Ammon's horn (tissue), 1 donor: ENCODE results near the gene NUTM2E.
"Not testable (repeated sequence)": the region's sequence is repeated elsewhere in the genome, so short reads cannot be mapped to it uniquely, and the experiment has no call there.

Experiments
- DNase-seq: peaks from one replicate; pipeline ENCODE4 v3.0.0-alpha.2; 2016; ENCODE audit warnings: low spot score

NUTM2E gene, protein sequence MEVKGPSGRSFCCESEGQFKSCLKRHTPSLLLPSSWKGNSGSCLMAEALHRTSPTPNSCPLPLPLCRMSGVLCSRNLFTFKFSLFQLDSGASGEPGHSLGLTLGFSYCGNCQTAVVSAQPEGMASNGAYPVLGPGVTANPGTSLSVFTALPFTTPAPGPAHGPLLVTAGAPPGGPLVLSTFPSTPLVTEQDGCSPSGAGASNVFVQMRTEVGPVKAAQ (N-terminal part only)

DNA sequence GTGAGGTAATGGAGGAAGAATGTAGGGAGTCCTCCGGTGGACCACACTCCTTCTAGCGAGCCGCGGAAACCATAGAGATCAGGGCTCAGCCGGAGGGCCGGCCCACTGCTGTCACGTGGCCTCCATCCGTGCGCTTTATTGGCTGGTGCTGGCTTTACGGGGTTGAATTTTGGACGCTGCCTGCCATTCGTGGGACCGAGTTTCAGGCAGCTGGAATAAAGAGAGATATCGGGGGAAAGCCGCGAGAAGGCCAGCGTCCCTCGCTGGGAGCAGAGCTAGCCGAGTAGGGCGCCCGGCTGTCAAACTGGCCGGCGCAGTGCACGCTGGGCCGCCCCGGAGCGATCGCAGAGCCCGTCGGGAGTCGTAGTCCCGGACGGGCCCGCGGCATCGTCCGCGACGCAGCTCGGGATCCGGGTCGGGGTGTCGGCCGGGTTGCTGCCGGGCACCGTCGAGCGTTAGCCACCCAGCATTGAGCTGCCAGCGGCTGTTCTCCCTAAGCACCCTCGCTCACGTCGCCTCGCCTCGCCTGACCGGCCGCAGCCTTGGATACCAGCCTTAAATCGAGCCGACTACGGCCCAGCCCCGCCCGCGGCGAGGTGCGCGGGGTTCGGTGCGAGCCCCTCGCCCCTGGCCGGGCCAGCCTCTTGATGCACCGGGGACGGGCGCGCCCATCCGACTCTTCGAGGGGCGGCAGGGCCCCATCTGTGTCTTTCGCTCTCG is at the start of gene NUTM2E:
Gene NUTM2E (plus strand): TSS at position 244 of the 720 bp plus-strand sequence. CDS start 15,002 bp downstream, outside the sequence.
- peak; percentile 74 for DNase-seq

DNA sequence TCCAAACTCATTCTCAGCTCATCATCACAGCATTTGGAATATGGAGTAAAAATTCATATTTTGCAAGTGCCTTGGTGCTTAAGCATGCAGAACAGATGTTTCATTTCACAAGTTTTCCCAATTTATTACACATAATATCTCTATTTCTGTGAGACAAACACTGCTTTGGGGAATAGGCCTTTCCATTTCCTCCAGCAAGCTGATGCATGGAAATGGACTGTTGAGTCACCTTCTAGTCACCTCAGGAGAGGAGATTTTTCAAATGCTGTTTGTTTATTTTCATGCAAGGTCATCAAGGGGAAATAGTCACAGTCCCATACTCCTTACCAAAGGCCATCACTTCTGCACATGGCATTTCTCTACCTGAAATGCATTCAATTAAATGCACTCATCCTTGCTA is 48.5 kb upstream of the NUTM2E start:
- DNase-seq, result not testable (repeated sequence)

DNA sequence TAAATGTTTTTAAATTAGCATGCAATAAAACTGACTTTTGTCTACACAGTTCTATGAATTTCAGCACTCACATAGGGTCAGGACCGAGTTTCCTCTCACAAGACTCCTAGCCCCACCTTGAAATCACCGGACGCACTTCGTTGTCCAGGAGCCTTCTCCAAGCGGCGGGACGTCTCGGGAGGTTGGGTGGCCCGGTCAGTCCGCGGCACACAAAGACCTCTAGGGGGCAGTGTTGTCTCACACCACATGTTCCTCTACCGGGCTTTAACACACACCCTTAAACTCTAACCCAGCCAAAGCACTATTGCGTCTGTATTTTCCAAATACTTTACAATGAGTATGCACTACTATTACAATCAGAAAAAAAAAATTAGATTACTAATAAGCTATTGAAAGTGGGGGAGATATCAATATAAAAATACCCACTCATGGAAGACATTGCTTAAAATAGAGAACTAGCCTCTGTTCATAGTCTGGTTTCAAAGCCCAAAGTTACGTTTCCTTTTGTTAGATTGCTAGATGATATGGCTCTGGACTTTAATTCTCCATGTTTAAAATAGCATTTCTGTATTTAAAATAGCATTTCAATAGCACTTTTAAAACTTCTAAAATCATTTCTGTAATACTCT is 47.1 kb upstream of the NUTM2E start:
- peak; percentile 74 for DNase-seq

DNA sequence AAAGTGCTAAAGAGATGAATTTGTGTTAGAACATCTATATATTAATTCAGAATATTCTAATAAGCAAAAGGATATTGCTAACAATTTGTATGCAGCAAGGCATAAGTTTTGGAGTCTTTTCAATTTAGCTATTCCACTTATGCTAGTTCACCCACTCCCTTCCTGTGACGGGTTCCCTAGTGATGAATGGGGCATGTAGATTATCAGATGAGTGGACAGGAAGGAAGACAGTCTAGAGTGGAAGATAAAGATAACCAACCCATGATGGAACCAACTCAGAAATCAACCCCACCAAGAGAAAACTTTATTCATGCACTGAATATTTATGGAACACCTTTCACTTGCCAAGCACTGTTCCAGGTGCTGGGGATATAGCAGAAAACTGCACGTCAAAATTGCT is 46.5 kb upstream of the NUTM2E start:
- not testable (repeated sequence) for DNase-seq

DNA sequence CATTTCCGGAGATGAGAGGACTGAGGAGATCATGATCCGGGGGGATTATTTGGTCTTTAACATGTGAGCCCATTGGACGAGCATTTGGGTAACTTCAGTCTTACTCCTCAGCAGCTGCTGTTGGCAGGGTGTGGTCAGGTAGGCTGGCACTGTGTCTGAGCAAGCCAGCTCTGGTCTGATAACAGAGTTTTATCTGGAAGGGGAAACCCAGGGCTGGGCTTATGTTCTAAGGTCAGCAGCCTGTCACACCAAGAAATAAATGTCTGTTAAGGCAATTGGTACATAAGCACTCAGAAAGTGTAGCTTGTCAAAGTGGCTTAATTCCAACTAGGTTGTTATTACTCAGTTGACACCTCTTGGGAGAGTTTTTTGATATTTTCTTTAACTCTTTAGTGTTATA is 45.0 kb upstream of the NUTM2E start:
- not testable (repeated sequence) for DNase-seq

DNA sequence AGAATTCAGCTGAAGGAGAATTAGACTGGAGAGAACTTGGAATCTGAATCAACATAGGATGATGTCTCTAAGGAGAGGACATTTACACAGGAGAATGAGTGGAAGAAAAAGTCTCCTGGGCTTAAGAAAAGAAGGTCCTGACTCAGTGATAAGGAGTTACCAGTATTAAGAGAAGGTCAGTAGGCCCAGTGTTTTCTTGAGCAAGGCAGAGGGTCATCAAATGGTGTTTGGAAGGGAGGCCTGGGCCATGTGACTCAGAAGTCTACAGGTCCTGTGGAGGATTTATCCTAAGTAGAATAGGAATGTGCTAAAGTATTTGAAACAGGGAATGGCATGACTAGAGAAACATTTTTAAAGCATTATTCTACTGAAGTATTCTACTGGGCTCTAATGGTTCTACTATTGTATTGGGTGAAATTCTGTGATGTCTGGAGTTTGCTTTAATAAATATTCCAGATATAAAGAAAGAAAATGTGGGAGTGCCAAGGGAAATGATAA is 39.0 kb upstream of the NUTM2E start:
- DNase-seq, result not testable (repeated sequence)

DNA sequence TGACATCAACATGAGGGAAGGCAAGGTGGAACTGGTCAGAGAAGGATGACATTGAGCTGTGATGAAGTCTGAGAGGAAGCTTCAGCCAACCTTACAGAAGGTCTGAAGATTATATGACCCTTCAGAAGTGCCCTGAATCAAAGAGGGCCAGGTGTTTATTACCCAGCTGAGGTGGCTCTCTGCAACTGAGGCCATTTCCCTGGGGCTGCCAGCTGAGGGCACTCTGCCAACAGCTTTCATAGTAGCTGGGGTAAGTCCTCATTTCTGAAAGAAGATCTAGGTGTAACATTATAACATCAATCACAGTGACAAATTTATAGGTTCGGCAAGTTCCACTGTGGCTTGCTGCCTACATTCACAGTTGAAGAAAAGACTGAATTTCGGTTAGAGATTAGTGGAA is 37.2 kb upstream of the NUTM2E start:
- not testable (repeated sequence) for DNase-seq

DNA sequence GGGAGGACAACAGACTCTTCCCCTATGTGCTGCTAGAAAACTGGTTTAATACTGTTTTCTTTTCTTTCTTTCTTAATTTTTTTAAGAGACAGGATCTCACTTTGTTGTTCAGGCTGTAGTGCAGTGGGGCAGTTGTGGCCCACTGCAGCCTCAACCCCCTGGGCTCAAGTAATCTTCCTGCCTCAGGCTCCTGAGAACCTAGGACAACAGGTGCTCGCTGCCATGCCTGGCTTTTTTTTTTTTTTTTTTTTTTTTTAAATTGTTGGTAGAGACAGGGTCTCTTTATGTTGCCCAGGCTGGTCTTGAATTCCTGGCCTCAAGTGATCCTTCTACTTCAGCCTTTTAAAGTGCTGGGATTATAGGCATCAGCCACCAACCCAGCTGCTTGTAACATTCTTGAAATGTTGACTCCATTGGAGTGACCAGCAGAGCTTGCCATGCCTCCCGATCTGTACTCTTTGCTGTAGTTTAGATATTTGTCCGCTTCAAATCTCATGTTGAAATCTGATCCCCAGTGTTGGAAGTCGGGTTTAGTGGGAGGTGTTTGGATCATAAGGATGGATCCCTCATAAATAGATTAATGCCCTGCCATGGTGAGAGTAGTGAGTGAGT is 34.5 kb upstream of the NUTM2E start:
- DNase-seq, result not testable (repeated sequence)

DNA sequence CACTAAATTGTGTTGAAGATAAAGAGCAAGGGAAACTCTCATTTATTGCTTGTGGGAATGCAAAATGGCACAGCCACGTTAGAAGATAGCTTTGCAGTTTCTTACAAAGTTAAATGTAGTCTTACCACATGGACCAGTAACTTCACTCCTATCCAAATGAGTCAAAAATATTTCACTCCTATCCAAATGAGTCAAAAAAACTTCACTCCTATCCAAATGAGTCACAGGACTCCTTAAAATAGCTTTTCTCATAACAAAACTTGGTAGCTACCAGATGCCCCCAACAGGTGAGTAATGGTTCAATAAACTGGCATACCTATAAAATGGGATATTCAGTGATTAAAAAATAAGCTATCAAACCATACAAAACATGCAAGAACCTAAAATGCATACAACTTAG is 27.2 kb upstream of the NUTM2E start:
- DNase-seq, result not testable (repeated sequence)

DNA sequence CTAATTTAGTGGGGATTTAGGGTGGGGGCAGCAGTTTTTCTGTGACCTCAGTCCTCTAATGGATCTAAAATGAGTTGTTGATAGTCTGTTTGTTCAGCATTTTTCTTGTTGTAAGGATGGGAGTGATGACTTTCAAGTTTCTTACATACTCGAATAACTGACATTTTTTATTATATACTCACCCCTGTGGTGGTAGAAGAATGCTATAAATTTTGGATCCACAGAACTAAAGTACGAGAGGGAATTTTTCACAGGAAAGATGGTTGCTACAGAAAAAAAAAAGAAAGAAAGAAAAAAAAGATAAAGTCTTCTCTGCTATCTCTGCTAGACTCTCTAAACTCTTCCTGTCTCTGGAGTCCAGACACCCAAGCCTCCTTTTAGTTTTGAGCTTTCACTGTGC is 20.7 kb upstream of the NUTM2E start:
- DNase-seq, result not testable (repeated sequence)

DNA sequence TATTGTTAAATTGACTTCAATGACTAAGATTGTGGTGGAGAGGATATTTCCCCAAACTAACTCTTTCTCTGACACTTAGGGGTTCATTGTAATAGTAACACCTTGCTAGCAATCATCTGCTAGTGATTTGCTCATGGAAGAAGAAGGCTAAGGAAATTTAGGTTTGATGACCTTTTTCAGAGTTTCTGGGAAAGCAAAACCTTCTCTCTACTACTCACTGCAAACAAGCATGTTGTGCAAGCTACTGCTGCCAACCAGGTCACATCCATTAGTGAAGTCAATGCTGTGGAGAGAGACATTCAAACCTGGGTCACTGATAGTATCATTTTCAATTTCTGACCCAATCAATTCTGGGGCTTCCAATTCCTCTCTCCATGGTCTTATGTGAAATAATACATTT is 14.6 kb upstream of the NUTM2E start:
- not testable (repeated sequence) for DNase-seq

DNA sequence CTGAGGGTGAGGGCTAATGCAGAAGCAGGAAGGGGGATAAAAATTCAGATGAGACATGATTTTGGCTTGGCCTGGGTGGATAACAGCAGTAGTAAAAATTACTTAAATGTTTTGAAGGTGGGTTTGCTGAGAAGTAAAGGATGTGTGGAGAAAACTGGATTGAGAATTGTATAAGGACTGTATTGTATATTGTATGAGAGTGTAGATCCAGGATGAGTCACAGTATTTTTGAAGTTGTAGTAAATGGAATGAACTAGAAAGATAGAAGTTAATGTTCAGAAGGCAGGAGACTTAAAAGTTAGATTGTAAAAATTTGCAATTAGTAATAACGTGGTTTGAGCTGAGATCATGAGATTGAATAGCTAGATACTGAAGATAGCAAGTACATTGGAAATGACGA is 10.2 kb upstream of the NUTM2E start:
- not testable (repeated sequence) for DNase-seq

DNA sequence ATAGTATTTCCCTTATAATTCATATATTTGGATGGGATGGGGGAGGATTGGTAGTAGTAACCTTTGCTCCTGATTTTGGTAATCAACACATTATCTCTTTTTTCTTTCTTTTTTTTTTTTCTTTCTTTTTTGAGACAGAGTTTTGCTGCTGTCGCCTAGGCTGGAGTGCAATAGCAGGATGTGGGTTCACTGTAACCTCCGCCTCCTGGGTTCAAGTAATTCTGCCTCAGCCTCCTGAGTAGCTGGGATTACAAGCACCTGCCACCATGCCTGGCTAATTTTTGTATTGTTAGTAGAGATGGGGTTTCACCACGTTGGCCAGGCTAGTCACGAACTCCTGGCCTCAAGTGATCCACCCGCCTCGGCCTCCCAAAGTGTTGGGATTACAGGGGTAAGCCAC is 3.2 kb upstream of the NUTM2E start:
- not testable (repeated sequence) for DNase-seq

DNA sequence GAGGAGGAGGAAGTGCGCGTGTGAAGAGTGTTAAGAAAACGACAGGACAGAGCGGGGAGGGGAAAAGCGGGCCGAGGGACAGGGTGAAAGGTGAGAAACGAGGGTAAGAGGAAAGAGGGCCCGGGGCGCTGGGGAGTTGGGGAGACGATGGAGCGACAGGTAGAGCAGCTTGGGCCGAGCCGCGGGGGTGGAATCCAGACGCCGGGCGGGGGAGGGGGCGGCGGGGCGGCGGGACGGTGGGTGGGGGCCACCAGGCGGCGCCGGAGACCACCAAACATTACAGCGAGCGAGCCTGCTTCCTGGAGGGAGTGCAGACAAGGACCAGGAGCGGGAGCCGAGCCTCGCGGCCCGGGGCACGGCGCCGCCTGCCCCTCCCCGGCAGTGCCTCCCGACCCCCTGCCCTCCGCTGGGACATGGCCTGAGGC is 940 bp upstream of the NUTM2E start:
- not testable (repeated sequence) for DNase-seq

DNA sequence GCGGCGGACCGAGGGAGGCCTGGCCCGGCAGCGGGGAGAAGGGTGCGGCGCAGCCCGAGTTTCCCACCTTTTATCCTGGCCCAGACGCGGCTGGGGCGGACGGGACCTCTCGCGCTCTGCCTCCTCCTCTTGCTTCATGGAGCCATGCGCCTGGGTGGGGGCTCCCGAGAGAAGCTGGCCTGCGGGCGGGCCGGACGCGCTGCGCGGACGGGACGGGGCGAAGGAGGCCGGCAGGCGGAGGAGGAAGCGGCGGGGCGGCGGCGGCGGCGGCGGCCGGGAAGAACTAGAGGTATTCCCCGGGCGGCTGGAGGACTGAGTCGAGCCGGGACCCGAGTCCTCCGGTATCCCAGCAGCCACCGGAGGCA is 426 bp upstream of the NUTM2E start:
- not testable (repeated sequence) for DNase-seq

DNA sequence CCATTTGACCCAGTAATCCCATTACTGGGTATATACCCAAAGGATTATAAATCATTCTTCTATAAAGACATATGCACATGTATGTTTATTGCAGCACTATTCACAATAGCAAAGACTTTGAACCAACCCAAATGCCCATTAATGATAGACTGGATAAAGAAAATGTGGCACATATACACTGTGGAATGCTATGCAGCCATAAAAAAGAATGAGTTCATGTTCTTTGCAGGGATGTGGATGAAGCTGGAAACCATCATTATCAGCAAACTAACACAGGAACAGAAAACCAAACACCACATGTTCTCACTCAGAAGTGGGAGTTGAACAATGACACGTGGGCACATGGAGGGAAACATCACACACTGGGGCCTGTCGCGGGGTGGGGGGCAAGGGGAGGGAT is 7.3 kb downstream of the NUTM2E start:
- DNase-seq, result not testable (repeated sequence)

DNA sequence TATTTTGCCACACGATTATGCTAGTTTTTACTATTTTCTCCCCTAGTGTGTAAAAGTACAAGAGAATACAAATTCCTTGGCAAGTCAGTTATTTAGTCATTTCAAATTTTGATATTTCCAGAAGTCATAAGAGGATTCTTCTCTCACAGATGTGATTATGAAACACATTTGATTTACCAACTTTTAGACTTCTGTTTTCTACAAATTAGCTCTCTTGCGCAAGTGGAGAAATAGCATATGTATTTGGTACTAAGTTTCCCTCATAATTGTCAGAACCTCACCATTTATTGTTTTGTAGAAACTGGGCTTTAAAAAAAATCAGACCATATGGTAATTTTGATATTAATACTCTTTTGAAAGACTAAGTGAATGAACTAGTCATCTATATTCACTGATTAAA is 9.4 kb downstream of the NUTM2E start:
- DNase-seq, result not testable (repeated sequence)

DNA sequence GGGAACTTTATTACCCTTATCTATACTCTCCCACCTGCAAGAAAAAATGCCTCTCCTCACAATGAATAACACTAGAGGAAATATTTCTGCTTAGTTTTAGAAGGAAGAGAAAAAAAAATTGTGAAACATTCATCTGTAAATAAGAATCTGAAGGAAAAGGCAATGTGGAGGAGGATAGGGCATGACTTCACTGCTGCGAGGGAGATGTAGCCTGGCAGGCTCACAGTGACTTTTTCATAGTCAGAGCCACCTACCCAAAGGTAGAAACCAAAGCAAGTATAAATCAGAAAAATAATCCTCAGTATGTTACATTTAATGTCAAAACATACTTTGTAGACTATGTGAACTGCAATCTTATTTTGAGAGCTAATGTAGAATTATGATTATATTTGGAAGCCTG is 10.4 kb downstream of the NUTM2E start:
- not testable (repeated sequence) for DNase-seq

DNA sequence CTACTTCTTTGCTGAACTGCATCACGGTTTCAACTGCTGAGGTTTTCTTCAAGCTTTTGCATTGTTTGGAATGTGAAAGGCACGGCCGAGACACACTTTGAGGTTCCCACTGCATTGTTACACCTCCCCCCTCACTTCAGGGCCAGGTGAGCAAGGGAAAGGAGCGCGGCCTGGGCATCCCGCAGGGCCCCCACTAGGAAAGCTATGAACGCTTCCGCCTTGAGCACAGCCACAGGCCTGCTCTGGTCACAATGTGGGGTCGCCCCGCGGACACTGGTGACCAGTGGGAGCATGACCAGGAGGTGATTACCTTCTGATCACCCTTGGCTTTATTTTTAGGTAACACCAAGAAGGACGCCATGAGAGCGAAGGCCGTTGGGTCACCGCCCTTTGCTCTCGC is 11.9 kb downstream of the NUTM2E start:
- not testable (repeated sequence) for DNase-seq

DNA sequence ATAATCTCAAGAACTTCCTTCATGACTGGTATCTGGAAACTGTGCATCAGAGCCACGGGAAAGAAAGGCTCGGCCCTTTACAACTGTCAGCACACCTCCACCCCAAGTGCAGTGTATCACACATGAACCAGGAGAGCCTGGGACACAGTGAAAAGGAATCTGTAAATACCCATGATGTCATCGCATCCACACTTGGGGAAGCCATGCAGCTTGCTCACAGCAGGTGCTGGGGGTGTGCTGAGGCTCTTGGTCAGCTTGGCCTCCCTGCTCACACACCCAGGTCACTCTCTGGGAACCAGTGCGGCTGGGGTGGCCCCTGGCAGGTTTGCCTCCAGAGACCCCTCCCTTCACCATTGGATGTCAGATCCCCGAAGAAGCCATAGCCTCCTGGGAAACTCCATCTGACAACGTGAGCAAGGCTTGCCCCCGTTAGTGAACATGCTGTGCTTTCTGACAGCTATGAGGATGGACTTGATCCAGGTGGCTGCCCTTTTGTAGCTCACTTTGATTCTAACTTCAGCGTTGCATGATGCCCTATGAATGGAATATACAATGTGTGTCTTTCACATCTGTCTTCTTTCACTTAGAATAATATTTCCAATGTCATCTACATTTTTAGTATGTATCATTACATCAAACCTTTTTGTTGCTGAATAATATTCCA is 26.8 kb downstream of the NUTM2E start:
- not testable (repeated sequence) for DNase-seq

DNA sequence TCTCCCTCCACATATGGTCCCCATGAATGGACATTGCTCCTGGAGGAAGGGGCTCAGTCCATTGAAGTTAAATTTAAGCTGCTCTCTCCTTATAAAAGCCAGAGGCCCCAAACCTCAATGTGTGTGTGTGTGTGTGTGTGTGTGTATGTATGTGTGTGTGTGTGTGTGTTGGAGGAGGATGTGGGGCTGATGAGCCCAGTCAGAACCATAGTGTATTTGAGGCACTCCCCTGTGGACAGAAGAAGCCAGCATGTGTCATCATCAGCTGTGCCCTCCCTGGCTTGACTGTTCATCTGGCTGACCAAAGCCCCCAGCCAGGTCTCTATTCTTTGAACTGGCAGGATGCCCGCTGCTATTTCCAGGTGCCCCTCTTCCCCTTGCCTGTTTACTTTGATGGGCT is 35.7 kb downstream of the NUTM2E start:
- not testable (repeated sequence) for DNase-seq

DNA sequence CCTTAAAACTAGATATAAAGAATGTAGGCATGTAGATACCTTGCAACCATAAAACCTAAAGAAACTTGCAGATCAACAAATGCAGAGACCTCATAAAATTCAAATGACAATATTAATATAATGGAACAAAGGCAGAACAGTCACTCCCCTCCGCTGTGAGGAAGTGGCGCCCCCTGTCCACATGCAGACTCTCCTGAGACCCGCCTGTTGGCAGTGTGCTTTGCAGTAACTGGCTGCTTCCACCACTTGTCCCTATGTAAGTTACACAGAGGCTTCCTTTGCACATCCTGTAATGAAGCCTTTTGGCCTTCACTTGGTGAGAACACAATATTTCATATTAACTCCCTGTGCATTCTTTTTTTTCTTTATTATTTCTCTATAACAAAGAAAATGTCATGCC is 36.3 kb downstream of the NUTM2E start:
- not testable (repeated sequence) for DNase-seq
